T-cell (primary cell): Measurements from ENCODE around the gene FANCG. TPM values are rescaled to one million over a fixed set of nuclear protein-coding genes. Genes with fewer than 3 reads are reported as not detected.

Experiments
- ATAC-seq, 4 experiments: fragments of 200-7000 bp in 3 of 4; fragments of 150-1000 bp in 1 of 4; cut with Tn5 transposase; replicated peaks in 1 of 4; 1 replicate in 3 of 4; 2 replicates in 1 of 4; pipeline ENCODE4 v1.10.0; 2021; ENCODE audit warnings: moderate library complexity in 3 of 4, mild to moderate bottlenecking in 2 of 4, moderate number of reproducible peaks in 1 of 4
- CTCF ChIA-PET, 2 donors: fragments of 300-600 bp; sonication (Branson Sonifier 250); formaldehyde crosslinking; loops; one replicate each; lab custom pipeline; 2022; ENCODE audit warnings: antibody characterized with exemption in 2 of 2; lab: Charles Lee
- POLR2A ChIA-PET, 2 donors: fragments of 300-600 bp; sonication (Branson Sonifier 250); formaldehyde crosslinking; loops; one replicate each; lab custom pipeline; 2022; ENCODE audit warnings: antibody characterized with exemption in 2 of 2; lab: Charles Lee
- DNase-seq, 35 experiments: peaks; one replicate each; pipeline versions ENCODE4 v3.0.0 to v3.0.0-alpha.2; 2013 to 2023
- H3K27ac ChIP-seq: one replicate; pipeline ENCODE4 v1.5.1; 2013; ENCODE audit warnings: low read length
- H3K27me3 ChIP-seq, 2 experiments: replicated peaks in 1 of 2; 1 replicate in 1 of 2; 2 replicates in 1 of 2; pipeline versions ENCODE4 v1.6.1 to v1.7.0; 2013; ENCODE audit warnings: low read length in 1 of 2, mixed read lengths in 1 of 2; ENCODE audit not compliant: control insufficient read depth in 2 of 2, insufficient read depth in 2 of 2; ENCODE audit errors: extremely low read depth in 1 of 2
- H3K36me3 ChIP-seq, 2 donors: 1 replicate in 1 of 2; 2 replicates in 1 of 2; pipeline versions ENCODE4 v1.6.1 to v1.7.0; 2013; ENCODE audit warnings: low read length in 1 of 2; ENCODE audit not compliant: control insufficient read depth in 2 of 2, insufficient read depth in 1 of 2; ENCODE audit errors: extremely low read depth in 1 of 2
- H3K4me1 ChIP-seq, 2 experiments: 1 replicate in 1 of 2; 2 replicates in 1 of 2; pipeline versions ENCODE4 v1.6.1 to v1.7.0; 2013; ENCODE audit warnings: low read length in 2 of 2, mixed read lengths in 1 of 2; ENCODE audit not compliant: insufficient read depth in 2 of 2, control insufficient read depth in 1 of 2; ENCODE audit errors: extremely low read depth in 1 of 2
- H3K4me3 ChIP-seq, 2 donors: 1 replicate in 1 of 2; 2 replicates in 1 of 2; pipeline versions ENCODE4 v1.5.1 to v1.7.0; 2013; ENCODE audit warnings: mild to moderate bottlenecking in 2 of 2, low read length in 1 of 2, moderate library complexity in 1 of 2; ENCODE audit not compliant: control insufficient read depth in 1 of 2; ENCODE audit errors: extremely low read depth in 1 of 2
- H3K9me3 ChIP-seq: 2 replicates; pipeline ENCODE4 v1.7.0; 2013
- H3K27ac Mint-ChIP-seq, 2 donors: one replicate each; pipeline ENCODE4 v1.8.0; 2020 to 2021; ENCODE audit warnings: mild to moderate bottlenecking in 2 of 2, mixed read lengths in 2 of 2
- H3K27me3 Mint-ChIP-seq, 2 donors: one replicate each; pipeline ENCODE4 v1.8.0; 2021 to 2022; ENCODE audit warnings: mixed read lengths in 2 of 2
- H3K36me3 Mint-ChIP-seq: one replicate; pipeline ENCODE4 v1.8.0; 2021; ENCODE audit warnings: mixed read lengths
- H3K4me1 Mint-ChIP-seq, 3 donors: one replicate each; pipeline ENCODE4 v1.8.0; 2020 to 2022; ENCODE audit warnings: mixed read lengths in 3 of 3, mild to moderate bottlenecking in 1 of 3
- H3K4me3 Mint-ChIP-seq, 3 donors: one replicate each; pipeline ENCODE4 v1.8.0; 2020 to 2022; ENCODE audit warnings: mild to moderate bottlenecking in 3 of 3, mixed read lengths in 3 of 3, moderate library complexity in 3 of 3
- H3K9me3 Mint-ChIP-seq, 3 donors: one replicate each; pipeline ENCODE4 v1.8.0; 2020 to 2022; ENCODE audit warnings: mixed read lengths in 3 of 3
- WGBS: methylation state at CpG from one replicate; pipeline ENCODE4 v1.1.5; 2013; ENCODE audit warnings: missing lambda C conversion rate; ENCODE audit not compliant: insufficient coverage; 5-methylcytosine and 5-hydroxymethylcytosine counted together
- total RNA-seq, 35 experiments: library from RNA in 6 of 35; stranded (reverse) in 6 of 35; fragments of 120-200 nt in 1 of 35; gene quantifications; one replicate each; pipeline versions ENCODE4 v1.2.1 to v1.2.4 and lab custom pipeline; 2013 to 2026

The FANCG gene
- total RNA-seq, 5 donors from 2014 or later (not counting 1 experiment from before 2014, with no cell fraction given), result 20.0 to 30.7 (median 28.2) TPM

DNA sequence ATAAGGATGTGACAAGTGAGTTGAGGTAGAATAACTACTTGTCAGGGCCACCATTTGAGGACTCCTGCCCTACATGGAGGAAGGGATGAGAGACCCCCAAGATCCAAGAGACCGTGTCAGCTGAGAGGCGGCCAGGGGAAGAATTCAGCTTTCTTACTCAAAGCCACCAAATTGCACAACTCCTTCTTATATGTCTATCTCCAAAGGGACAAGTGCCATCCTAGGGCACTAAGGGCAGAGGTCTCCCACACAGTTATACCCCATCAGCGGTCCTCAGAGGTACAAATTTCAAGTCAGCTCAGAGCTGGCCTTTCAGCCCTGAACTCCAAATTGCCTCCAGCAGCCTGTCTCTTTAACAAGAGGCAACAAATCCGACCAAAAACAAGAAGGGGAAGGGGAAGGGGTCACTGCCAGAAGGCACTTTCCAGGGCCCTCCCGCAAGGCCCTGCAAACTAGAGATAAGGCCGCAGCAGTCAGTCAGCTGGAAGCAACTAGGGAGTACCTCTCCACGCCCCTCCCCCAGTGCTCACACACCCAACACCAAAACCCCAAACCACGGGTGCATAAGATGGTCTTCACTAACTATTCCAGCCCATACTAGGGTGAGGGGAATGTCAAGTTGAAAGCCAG is 29.3 kb upstream of the FANCG start:
- Mint-ChIP-seq H3K4me3 (no peak overlapping the region), H3K27ac (no peak overlapping the region)

DNA sequence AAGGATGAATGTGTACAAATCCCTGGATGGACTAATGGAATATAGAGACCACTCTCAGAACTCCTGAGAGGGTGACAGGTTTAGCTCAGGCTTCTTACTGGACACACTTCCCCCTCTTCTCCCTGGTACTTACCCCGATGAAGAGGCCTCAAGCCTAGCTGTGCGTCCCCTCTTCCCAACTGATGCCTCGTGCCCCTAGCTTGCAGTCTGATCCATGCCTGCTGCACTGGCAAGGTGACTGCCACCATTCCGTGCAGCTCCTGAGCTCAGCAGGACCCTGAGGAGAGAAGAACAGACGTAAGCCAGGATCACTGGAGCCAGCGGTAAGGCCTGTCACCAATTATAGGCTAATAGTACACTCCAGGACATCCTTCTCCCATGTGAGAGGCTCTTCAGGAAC is 28.7 kb upstream of the FANCG start:
- no peak for ATAC-seq
- Histone ChIP-seq H3K27ac (no peak overlapping the region), H3K4me1 (peaks cover 10 to 35% of the 10 kb centered on the region in 2 experiments), H3K36me3 (peaks cover 5 to 35% of the 10 kb centered on the region in 2 donors), H3K4me3 (no peak overlapping the region), H3K9me3 (no peaks in the 10 kb centered on the region), H3K27me3 (no peaks in the 10 kb centered on the region)
- Mint-ChIP-seq H3K9me3 (no peaks in the 10 kb centered on the region), H3K27me3 (no peaks in the 10 kb centered on the region), H3K4me1 (peaks cover 29 to 37% (median 31%) of the 10 kb centered on the region in 3 donors), H3K36me3 (peaks cover 5% of the 10 kb centered on the region), H3K4me3 (no peak overlapping the region), H3K27ac (no peak overlapping the region)
- no peak for DNase-seq
- WGBS, result 98% methylated on average over 5 of the region's 6 CpGs
- POLR2A ChIA-PET, result interaction anchor here in 1 of 2 donors (0.6 kb wide), 1 partner anchor 51 kb away, joined by 14 read pairs; no protein-coding TSS in a partner anchor
- CTCF ChIA-PET, result interaction anchor here in 1 of 2 donors (0.6 to 1.4 kb wide), 2 partner anchors 56 to 691 kb away, joined by 3 to 6 read pairs; no protein-coding TSS in a partner anchor

More for the DNA sequence above, 29.3 kb upstream of the FANCG start:
- no peaks in the 10 kb centered on the region for H3K27me3 ChIP-seq
- Mint-ChIP-seq H3K36me3 (peaks cover 5% of the 10 kb centered on the region), H3K9me3 (no peaks in the 10 kb centered on the region), H3K4me1 (peaks cover 29 to 38% (median 35%) of the 10 kb centered on the region in 3 donors), H3K27me3 (no peaks in the 10 kb centered on the region)
- peaks cover 5 to 35% of the 10 kb centered on the region in 2 donors for H3K36me3 ChIP-seq
- ATAC-seq, result no peak
- no peak overlapping the region for H3K27ac ChIP-seq
- H3K4me3 ChIP-seq, result no peak overlapping the region
- WGBS, result 13% methylated on average over 1 of the region's 8 CpGs
- no peaks in the 10 kb centered on the region for H3K9me3 ChIP-seq
- DNase-seq, result no peak
- POLR2A ChIA-PET, result no interaction called here
- CTCF ChIA-PET, result interaction anchor here in 1 of 2 donors (0.6 to 1.4 kb wide), 3 partner anchors 57 to 691 kb away, joined by 3 to 6 read pairs (median 3); no protein-coding TSS in a partner anchor
- H3K4me1 ChIP-seq, result peaks cover 14 to 36% of the 10 kb centered on the region in 2 experiments

DNA sequence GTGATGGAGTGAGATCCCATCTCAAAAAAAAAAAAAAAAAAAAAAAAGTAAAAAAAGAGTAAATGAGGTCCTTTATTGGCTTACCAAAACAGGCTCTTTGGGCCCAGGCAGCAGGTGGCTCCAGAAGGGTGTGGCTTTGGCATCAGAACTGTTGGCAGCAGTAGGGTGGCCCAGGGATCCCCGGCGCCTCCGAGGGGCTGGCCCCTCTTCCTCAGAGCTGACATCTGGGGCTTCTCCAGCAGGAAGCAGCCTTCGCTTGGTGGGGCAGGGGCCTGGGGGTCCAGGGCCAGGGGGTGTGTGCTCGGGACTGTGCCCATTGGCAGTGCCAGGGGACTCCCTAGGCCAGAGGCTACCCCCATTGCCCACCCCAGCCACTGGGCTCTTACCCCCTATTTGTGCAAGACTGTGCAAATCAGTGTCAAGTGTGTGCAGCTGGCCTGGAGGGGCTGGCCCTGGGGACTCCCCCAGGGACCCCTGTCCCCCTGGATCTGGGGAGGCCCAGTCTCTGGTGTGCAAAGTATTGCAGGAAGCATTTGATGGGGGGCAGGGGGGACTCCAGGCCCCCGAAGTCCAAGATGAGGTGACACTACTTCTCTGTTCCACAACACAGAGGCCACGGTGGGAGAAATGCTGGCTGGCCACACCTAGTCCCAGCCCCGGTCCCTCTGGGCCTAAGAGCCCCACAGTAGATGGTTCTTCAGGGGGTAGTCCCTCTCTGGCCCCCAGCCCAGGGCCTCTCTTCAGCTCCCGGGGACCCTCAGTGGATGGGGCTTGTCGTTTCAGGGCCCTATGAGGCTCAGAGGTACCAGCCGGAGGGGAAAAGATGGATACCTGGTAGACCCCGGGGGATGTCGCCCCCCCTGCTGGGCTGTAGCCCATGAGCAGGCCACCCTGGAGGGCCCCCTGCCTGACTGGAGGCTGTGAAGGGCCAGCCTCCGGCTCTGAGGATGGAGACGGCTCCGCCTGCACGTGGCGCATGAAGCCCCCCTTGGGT is 27.9 kb upstream of the FANCG start:
- ATAC-seq, result no peak
- H3K9me3 Mint-ChIP-seq, result no peaks in the 10 kb centered on the region
- ChIA-PET CTCF (interaction anchor here in 1 of 2 donors (1.4 kb wide), 1 partner anchor 56 kb away, joined by 3 read pairs; no protein-coding TSS in a partner anchor), POLR2A (interaction anchor here in 1 of 2 donors (0.6 kb wide), 1 partner anchor 52 kb away, joined by 14 read pairs; no protein-coding TSS in a partner anchor)
- H3K27me3 Mint-ChIP-seq, result no peaks in the 10 kb centered on the region
- WGBS, result 89% methylated on average over 13 of the region's 18 CpGs
- no peak overlapping the region for H3K4me3 Mint-ChIP-seq
- Histone ChIP-seq H3K36me3 (peaks cover 5 to 35% of the 10 kb centered on the region in 2 donors), H3K4me1 (peaks cover 14 to 35% of the 10 kb centered on the region in 2 experiments), H3K27ac (no peak overlapping the region), H3K27me3 (no peaks in the 10 kb centered on the region), H3K4me3 (no peak overlapping the region), H3K9me3 (no peaks in the 10 kb centered on the region)
- H3K36me3 Mint-ChIP-seq, result peaks cover 5% of the 10 kb centered on the region
- H3K4me1 Mint-ChIP-seq, result peaks cover 34 to 39% (median 35%) of the 10 kb centered on the region in 3 donors
- no peak overlapping the region for H3K27ac Mint-ChIP-seq
- no peak for DNase-seq

DNA sequence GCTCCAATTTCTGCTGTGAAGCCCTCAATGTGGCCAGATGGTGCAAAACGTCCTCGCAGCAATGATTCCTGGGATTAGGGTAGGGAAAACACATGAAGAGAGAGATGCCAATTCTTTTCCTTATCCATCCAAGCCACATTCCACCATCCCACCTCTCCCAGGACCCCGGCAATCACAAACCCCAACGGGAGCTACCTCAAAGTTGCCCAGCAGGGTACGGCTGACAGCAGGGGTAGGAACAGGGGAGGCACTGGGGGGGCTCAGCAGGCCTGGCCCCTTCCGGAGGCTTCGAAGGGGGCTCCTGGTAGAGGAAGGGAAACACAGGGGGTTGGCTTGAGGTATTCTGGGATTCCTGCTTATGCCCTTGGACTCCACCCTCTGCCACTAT is 26.6 kb upstream of the FANCG start:
- Histone ChIP-seq H3K27ac (no peak overlapping the region), H3K9me3 (no peaks in the 10 kb centered on the region), H3K4me3 (no peak overlapping the region), H3K4me1 (peaks cover 17 to 37% of the 10 kb centered on the region in 2 experiments), H3K36me3 (peaks cover 5 to 39% of the 10 kb centered on the region in 2 donors), H3K27me3 (no peaks in the 10 kb centered on the region)
- DNase-seq (no peak), ATAC-seq (no peak)
- Mint-ChIP-seq H3K36me3 (peaks cover 5% of the 10 kb centered on the region), H3K27me3 (no peaks in the 10 kb centered on the region), H3K27ac (no peak overlapping the region), H3K4me1 (peaks cover 34 to 39% (median 35%) of the 10 kb centered on the region in 3 donors), H3K9me3 (no peaks in the 10 kb centered on the region), H3K4me3 (no peak overlapping the region)
- no CpG with 5 or more reads among the region's 7 CpGs for WGBS
- POLR2A ChIA-PET, result no interaction called here
- CTCF ChIA-PET, result no interaction called here

DNA sequence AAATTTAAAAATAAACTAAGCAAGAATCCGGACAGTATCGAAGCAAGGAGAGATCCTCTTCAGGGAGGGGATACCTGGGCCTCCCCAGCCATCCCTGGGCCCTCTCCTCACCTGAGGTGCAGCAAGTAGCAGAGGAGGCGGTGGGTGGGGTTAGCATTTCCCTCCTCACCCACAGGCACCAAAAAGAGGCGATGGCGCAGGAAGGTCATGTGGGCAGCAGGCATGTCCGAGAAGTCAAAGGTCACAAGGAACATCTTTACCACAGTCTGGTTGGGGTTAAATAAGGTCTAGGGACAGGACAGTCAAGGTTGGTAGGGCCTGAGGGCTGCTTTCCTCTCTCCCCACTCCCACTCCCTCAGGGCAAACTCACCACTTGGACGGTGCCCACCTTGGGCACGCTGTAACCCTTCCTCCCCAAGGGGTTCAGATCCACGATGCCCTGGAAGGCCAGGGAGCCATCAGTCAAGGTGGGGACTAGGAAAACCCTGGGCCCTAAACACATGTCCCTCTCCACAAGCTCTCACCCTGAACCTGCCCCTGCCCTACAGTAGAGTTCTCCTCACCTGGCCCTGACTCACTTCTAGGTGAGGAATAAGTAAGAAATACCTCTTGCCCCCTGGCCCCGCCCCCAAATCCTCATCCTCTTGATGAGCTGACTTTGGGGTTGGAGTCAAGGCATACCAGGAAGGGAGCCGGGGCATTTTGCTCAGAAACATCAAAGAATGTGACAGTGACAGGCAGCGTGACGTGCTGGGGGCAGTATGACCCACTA is 26.0 kb upstream of the FANCG start:
- no peak overlapping the region for H3K27ac ChIP-seq
- no peaks in the 10 kb centered on the region for H3K27me3 ChIP-seq
- peaks cover 10% of the 10 kb centered on the region for H3K36me3 Mint-ChIP-seq
- DNase-seq, result no peak
- no peak overlapping the region for H3K27ac Mint-ChIP-seq
- H3K4me1 Mint-ChIP-seq, result peaks cover 35 to 42% (median 36%) of the 10 kb centered on the region in 3 donors
- H3K4me1 ChIP-seq, result peaks cover 14 to 35% of the 10 kb centered on the region in 2 experiments
- H3K36me3 ChIP-seq, result peaks cover 6 to 45% of the 10 kb centered on the region in 2 donors
- H3K27me3 Mint-ChIP-seq, result no peaks in the 10 kb centered on the region
- H3K4me3 Mint-ChIP-seq, result no peak overlapping the region
- no peaks in the 10 kb centered on the region for H3K9me3 ChIP-seq
- CTCF ChIA-PET, result no interaction called here
- H3K9me3 Mint-ChIP-seq, result no peaks in the 10 kb centered on the region
- no peak overlapping the region for H3K4me3 ChIP-seq
- POLR2A ChIA-PET, result no interaction called here
- 90% methylated on average over 4 of the region's 13 CpGs for WGBS
- no peak for ATAC-seq
